ENCODE results near the gene DDX39B.
"Not testable (repeated sequence)": the region's sequence is repeated elsewhere in the genome, so short reads cannot be mapped to it uniquely, and the experiment has no call there.

DDX39B gene

GRCh38 chr6:31575335-31575901 lies 33.6 kb upstream of the DDX39B start, which contains the start of gene TNF:
Gene TNF, plus strand, starts transcription at chr6:31575565. Its CDS starts 177 bp downstream, at chr6:31575742.
- DNase-seq = no peak

- no peak for DNase-seq
Observed at GRCh38 chr6:31574106-31575061, 32.6 kb upstream of the DDX39B start.

- DNase-seq = no peak
Observed at GRCh38 chr6:31573239-31574105, 31.7 kb upstream of the DDX39B start.

- no peak for DNase-seq
Observed at GRCh38 chr6:31572041-31572911, 30.5 kb upstream of the DDX39B start, which contains the start of gene LTA. Gene LTA, plus strand, starts transcription at chr6:31572289. Its CDS starts 454 bp downstream, at chr6:31572743.

GRCh38 chr6:31569861-31570536 lies 28.2 kb upstream of the DDX39B start:
- no peak for DNase-seq

GRCh38 chr6:31568537-31568961 lies 26.7 kb upstream of the DDX39B start:
- DNase-seq = no peak

GRCh38 chr6:31567531-31568370 lies 25.9 kb upstream of the DDX39B start:
- no peak for DNase-seq

GRCh38 chr6:31560697-31561058 lies 18.9 kb upstream of the DDX39B start:
- no peak for DNase-seq

- no peak for DNase-seq
Observed at GRCh38 chr6:31559958-31560696, 18.3 kb upstream of the DDX39B start.

- no peak for DNase-seq
Observed at GRCh38 chr6:31559606-31559957, 17.8 kb upstream of the DDX39B start.

- no peak for DNase-seq
Observed at GRCh38 chr6:31558631-31559500, 17.1 kb upstream of the DDX39B start.

- no peak for DNase-seq
Observed at GRCh38 chr6:31558318-31558625, 16.5 kb upstream of the DDX39B start.

GRCh38 chr6:31557443-31558317 lies 15.9 kb upstream of the DDX39B start:
- no peak for DNase-seq

GRCh38 chr6:31556307-31556706 lies 14.5 kb upstream of the DDX39B start:
- no peak for DNase-seq

GRCh38 chr6:31551371-31551770 lies 9.6 kb upstream of the DDX39B start:
- DNase-seq = not testable (repeated sequence)

- DNase-seq = no peak
Observed at GRCh38 chr6:31548544-31548873, 6.7 kb upstream of the DDX39B start.

- DNase-seq = no peak
Observed at GRCh38 chr6:31547727-31548543, 6.1 kb upstream of the DDX39B start.

Measured in NCI-H524 treated with DMSO at 0.1 percent for 48 hours (cell line).